K562 (cell line): Measurements from ENCODE around the gene EPHB2. TPM values are rescaled to one million over a fixed set of nuclear protein-coding genes. Genes with fewer than 3 reads are reported as not detected.

ENCODE experiments used
- ARID4B ChIP-seq: sonication (generic); formaldehyde crosslinking; IDR thresholded peaks from 2 replicates; pipeline ENCODE4 v1.8.0; 2022; ENCODE audit warnings: mild to moderate bottlenecking, missing genetic modification reagents
- BRF2 ChIP-seq: IDR thresholded peaks from 3 replicates; pipeline ENCODE4 v1.6.1; 2011; ENCODE audit warnings: borderline replicate concordance, mild to moderate bottlenecking; ENCODE audit not compliant: insufficient read length, insufficient read depth
- MNT ChIP-seq, 2 experiments: fragments of 450-650 bp; conservative IDR thresholded peaks; 2 replicates each; pipeline ENCODE4 v1.6.1; 2017; ENCODE audit warnings: mild to moderate bottlenecking in 2 of 2, moderate library complexity in 2 of 2
- NCOR1 ChIP-seq: fragments of 450-650 bp; IDR thresholded peaks from 2 replicates; pipeline ENCODE4 v1.6.1; 2016; ENCODE audit warnings: mild to moderate bottlenecking, moderate library complexity
- POLR2B ChIP-seq: fragments of 450-650 bp; IDR thresholded peaks from 2 replicates; pipeline ENCODE4 v1.6.1; 2018; ENCODE audit warnings: low read depth; ENCODE audit not compliant: partially characterized antibody
- POLR3A ChIP-seq: IDR thresholded peaks from 2 replicates; pipeline ENCODE4 v1.6.1; 2011; ENCODE audit warnings: borderline replicate concordance, mild to moderate bottlenecking, moderate library complexity; ENCODE audit not compliant: insufficient read length, insufficient read depth; ENCODE audit errors: extremely low read depth
- U2AF1 ChIP-seq: fragments of 200-400 bp; formaldehyde crosslinking; optimal IDR thresholded peaks from 2 replicates; pipeline ENCODE3; 2017; ENCODE audit warnings: mild to moderate bottlenecking, low read depth, low read length, moderate library complexity
- ZNF318 ChIP-seq, 2 experiments: fragments of 450-650 bp; IDR thresholded peaks; 2 replicates each; pipeline ENCODE4 v1.6.1; 2016; ENCODE audit warnings: mild to moderate bottlenecking in 2 of 2, borderline replicate concordance in 1 of 2, low read depth in 1 of 2, moderate library complexity in 1 of 2
- polyA plus RNA-seq, 8 experiments: library from polyadenylated mRNA; depleted of rRNA in 4 of 8; stranded (reverse) in 5 of 8; unstranded in 3 of 8; fragments of >200 nt; fragmentation: Nextera tagmentation in 2 of 8; fragmentation: Illumina TruSeq in 1 of 8; extraction: Ambion mirVana in 2 of 8; extraction: Trizol in 1 of 8; gene quantifications; 2 replicates each; pipeline versions ENCODE4 v1.2.1 to v1.2.3, GENCODE V29; 2011 to 2014; ENCODE audit warnings: inconsistent platforms in 1 of 8, missing spikeins in 1 of 8
- total RNA-seq, 7 experiments: library from RNA; depleted of rRNA in 6 of 7; stranded (reverse); fragments of >200 nt in 6 of 7; fragmentation: Illumina TruSeq in 2 of 7; extraction: Trizol in 2 of 7; gene quantifications; 2 replicates each; pipeline versions ENCODE4 v1.2.1 to v1.2.3, GENCODE V29; 2011 to 2021; ENCODE audit warnings: low replicate concordance in 1 of 7

EPHB2 gene
- total and polyA plus RNA-seq, 9 of the 15 experiments (the other 6 are each of a cell fraction or from before 2014, with no cell fraction given) = not detected

GRCh38 chr1:22753481-22753971 lies 42.9 kb downstream of the EPHB2 start (continued):
- TF ChIP-seq ARID4B (CRISPR knock-in tag) = no peak
- no peak for TF ChIP-seq POLR2B
- TF ChIP-seq POLR3A = no peak
- no peak for TF ChIP-seq MNT (conservative IDR thresholded peaks at IDR 0.05)
- TF ChIP-seq ZNF318 (IDR thresholded peaks at IDR 0.05; ENCODE audit: borderline replicate concordance in 1 of 2, low read depth in 1 of 2) = no peak
- no peak for TF ChIP-seq U2AF1
- no peak for TF ChIP-seq NCOR1
- TF ChIP-seq BRF2 = no peak
- TF ChIP-seq, all 486 proteins: peak for 0
